Inferior parietal cortex (tissue), 1 donor: ENCODE data around the gene PRDM2.

Source experiments
- DNase-seq: peaks from one replicate; pipeline ENCODE4 v3.0.0-alpha.2; 2016; ENCODE audit errors: extremely low spot score

The PRDM2 gene

DNA sequence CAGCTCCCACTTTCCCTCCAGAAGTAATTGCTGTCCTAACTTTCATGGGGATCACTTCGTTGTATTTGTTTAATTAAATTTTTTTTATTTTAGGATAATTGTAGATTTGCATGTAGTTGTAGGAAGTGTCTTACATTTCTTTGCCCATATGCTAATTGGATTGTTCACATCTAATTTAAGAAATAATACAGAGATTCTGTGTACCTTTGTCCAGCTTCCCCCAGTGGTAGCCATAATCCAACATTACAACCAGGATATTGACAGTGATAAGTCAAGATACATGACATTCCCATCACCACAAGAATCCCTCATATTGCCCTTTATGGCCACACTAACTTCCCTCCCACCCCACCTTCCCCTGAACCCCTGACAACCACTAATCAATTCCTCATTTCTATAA lies 136.6 kb downstream of the PRDM2 start:
- no peak for DNase-seq

DNA sequence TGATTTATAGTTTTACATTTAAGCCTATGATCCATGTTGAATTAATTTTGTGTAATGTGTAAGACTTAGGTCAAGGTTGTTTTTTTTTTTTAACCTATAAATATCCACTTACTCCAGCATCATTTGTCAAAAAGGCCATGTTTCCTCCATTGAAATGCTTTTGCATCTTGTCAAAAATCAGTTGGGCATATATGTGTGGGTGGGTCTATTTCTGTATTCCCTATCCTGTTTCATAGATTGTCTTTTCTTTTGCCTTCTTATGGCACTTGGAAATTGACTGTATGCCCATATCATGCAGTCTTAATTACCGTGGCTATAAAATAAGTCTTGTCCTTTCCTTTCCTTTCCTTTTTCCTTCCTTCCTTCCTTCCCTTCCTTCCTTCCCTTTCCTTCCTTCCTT lies 138.2 kb downstream of the PRDM2 start:
- DNase-seq, result no peak

DNA sequence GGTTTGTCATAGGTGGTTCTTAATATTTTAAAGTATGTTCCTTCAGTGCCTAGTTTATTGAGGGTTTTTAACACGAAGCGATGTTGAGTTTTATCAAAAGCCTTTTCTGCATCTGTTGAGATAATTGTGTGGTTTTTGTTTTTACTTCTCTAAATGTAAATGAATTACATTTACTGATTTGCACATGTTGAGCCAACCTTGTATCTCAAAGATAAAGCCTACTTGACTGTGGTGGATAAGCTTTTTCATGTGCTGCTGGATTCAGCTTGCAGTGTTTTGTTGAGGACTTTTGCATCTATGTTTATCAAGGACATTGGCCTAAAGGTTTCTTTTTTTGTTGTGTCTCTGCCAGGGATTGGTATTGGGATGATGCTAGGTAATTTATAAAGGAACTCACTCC lies 142.5 kb downstream of the PRDM2 start:
- no peak for DNase-seq

DNA sequence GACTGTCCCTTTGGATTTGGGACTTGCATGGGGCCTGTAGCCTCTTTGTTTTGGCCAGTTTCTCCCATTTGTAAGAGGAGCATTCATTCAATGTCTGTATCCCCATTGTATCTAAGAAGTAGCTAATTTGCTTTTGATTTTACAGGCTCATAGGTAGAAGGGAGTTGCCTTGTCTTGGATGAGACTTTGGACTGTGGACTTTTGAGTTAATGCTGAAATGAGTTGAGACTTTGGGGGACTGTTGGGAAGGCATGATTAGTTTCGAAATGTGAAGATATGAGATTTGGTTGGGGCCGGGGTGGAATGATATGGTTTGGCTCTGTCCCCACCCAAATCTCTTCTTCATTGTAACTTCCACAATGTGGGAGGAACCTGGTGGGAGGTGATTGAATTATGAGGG lies 151.7 kb downstream of the PRDM2 start:
- no peak for DNase-seq

DNA sequence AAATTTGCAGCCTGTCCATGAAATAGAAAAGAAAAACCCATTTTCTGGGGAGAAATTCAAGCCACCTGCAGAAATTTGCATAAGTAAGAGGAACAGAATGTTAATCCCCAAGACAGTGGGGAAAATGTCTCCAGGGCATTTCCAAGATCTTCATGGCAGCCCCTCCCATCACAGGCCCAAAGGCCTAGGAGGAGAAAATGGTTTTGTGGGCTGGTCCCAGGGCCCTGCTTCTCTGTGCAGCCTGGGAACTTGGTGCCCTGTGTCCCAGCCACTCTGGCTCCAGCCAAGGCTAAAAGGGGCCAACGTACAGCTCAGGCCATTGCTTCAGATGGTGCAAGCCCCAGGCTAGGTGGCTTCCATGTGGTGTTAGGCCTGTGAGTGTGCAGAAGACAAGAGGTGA lies 155.6 kb downstream of the PRDM2 start:
- no peak for DNase-seq

DNA sequence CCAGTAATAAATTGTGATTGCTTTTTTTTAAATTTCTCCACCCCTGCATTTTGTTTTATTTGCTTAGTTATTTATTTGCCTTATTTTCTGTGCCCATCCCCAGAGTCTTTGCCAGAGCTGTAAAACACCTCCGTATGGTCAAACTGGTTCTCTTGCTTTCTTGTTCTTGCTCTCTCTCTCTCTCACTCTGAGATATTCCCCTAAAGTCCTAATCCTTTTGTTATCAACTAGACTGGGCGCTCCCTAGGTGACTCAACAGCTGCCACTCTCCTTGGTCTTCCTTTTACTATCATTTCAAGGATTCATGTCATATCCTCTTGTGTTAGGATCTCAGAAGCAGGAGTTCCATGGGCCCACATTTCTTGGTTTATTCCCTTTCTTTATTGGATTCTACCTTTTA lies 160.0 kb downstream of the PRDM2 start:
- no peak for DNase-seq

DNA sequence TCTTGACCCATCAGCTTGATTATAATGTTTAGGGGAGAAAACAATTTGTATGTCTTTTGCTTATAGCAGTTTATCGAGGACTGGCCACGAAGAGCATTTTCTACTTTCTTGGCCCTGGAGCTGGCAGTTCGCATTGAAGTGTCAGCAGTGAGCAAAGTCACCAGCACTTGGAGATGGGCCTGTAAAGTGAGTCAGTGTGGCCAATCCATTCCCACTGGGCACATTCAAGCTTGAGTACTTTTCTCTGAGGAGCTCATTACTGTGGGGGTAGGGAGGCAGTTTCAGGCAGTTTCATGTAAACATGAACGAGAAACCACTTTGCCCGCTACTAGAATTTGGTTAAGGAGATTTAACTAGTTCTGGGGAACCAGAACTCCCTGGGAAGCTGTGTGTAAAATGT lies 164.8 kb downstream of the PRDM2 start:
- no peak for DNase-seq

DNA sequence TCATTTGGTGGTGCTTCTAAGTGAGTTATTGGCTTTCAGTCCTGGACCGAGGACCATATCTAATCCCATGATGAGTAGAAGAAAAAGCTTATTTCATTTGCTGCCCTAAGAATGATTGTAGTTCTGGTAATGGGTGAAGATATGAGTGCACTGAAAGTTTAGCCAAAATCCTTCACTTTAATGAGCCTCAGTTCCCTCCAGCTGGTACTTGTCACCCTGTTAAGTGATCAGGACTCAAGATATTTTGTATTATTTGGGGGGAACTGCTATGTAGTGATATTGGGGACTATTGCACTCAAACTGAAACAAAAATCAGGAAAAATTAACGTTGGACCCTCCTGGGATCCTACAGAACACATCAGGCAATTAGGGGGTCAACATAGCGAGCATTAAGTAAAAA lies 165.9 kb downstream of the PRDM2 start:
- DNase-seq, result no peak

DNA sequence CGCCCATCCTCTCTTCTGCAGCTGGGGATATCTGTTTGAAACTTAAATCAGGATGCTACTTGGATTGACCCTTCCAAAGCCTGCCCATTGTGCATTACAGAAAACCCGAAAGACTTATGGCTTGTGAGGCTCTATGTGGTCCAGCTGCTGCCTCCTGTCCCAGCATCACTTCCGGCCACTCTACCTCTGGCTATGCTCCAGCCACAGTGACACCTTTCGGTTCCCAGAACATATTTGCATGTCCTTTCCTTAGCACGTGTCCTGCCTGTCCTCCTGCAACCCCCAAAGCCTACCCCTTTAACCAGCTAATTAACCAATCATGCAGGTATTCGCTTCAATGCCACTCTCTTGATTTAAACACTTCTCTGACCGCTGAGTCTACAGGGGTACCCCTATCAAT lies 167.6 kb downstream of the PRDM2 start:
- no peak for DNase-seq

DNA sequence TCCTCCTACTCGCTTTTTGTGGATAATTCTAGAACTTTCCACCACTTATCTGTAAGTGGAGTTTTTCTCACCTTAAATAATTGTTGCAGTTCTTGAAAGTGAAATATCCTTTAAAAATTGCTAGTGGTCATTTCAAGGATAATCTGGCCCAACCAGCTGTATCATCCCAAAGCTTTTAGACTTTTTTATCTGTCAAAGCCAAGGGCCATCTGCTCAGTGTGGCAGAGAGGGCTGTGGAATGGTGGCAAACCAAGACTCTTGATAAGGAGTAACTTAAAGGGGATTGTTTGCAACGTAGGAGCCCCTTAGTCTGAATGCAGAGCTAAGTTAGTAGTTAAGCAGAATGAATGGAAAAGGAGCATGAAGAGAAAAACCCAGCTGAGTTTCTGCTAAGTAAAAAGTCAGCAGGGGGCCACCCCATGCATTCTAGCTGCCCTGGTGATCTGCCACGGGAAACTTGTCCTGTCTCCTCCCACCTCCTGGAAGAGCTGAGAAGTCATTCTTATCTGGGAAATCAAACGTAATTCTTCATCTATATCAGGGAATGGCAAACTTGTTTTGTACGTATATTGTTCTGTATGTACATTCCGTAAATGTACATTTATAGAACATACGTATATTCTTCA lies 169.3 kb downstream of the PRDM2 start:
- DNase-seq, result no peak

DNA sequence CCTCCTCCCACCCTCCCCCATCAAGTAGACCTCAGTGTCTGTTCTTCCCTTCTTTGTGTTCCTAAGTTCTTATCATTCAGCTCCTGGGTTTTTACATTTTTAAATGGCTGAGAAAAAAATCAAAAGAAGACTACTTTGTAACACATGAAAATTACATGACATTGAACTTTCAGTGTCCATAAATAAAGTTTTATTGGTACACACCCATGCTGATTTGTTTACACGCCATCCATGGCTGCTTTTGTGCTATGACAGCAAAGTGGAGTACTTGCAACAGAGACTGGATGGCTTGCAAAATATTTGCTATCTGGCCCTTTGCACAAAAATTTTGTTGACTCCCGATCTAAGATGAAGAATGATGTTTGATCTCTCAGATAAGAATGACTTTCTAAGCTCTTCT lies 171.4 kb downstream of the PRDM2 start:
- no peak for DNase-seq

DNA sequence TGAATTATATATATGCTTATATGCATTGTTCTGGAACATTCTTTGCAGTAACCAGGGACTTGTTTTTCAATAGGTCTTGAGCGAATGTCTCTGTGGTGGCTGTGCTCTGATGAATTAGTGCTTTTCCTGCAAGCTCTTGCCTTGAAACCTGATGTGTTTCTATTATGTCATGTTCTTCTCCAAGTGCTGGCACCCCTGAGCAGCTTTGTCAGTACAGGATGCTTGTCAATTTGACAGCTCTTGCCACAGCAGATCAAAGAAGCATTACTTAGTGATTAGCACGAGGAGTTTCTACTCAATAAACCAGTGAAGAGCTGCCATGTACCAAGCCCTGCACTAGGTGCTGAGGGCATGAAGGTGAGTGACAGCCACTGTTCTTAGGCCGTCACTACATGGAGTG lies 171.9 kb downstream of the PRDM2 start:
- no peak for DNase-seq

DNA sequence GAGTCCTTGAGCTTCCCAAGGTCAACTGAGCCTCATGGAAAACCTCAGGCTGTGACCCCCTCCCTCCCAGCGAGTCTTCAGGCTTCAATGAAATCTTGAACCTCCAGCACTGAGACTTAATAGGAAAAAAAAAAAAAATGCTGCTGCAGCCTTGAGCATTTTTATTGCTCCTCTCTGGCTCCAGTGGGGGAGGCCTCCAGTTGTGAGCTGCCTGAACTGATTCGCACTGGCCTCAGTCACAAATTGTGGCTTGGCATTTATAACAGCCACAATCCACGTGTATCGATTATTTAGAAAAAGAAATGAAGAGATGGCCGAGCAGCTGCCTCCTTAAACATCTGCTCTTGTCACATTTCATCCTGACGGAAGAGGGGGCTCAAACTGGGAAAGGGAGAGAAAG lies 173.0 kb downstream of the PRDM2 start:
- no peak for DNase-seq
